ENCODE results near the gene C17orf67.
"Not testable (repeated sequence)": the region's sequence is repeated elsewhere in the genome, so short reads cannot be mapped to it uniquely, and the experiment has no call there.

Gene C17orf67

DNA sequence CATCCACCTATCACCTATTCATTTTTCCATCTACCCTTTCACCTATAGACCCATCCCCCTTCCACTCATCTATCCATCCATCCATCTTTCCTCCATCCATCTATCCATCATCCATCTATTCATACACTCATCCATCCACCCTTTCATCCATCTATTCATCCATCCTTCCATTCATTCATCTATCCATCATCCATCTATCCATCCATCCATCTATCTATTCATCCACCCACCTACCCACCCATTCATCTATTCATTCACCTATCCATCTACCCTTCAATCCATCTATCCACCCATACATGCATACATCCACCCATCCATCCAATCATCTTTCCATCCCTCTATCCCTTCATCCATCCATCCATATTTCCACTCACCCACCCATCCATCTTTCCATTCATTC is 63.3 kb downstream of the C17orf67 start:
- DNase-seq = no peak

DNA sequence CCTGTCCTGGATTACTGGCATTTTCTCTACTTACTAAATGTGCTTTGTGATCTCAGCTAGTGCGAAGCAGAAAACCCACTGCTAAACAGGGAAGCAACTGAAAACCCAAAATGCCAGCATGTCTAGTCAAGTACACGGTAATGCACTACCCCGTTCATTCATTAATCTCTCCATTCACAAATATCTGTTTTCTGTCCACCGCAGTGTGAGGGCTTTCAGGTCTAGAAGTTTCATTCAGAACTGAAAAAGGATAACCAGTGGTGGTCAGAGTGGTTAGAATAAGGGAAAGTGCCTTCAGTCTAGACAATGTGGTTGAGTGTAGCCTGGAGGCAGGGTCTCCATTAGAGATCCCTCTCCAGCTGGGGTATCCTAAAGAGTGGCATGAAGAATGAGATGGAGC is 68.3 kb downstream of the C17orf67 start:
- DNase-seq = no peak

DNA sequence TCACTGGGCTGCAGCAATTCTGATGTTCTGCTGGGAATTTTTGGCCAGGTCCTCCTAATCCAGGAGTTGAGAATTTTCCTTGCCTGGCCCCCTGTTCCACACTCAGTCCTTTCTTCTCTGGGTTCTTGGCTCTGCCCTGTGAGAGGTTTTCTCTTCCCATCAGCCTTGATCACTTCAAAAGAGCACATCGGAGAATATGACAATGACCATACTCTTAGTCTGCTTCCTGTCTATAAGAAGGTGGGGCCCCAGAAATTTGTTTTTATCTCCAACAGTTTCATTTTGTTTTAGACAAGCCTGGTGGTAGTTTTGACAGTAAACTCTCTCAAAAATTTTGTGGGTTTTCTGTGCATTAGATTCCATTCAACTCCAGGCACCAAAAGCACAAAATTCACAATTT is 70.7 kb downstream of the C17orf67 start:
- DNase-seq = no peak

DNA sequence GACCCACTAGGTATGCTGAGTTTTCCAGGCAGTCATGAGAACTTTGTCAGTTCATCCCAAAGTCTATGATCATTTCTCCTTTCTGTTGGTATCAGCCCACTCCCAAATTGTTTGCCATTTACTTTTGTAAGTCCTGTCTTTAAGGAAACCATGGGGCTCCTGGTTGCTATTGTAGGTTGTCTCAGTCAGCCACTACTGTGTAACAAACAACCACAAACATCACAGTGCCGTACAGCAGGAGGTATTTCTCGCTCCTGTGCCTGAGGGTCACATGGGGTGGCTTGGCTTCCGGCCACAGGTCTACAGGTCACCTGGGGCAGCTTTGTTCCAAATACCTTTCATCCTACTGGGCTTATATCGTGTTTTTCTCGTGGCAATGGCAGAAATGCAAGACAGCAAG is 71.6 kb downstream of the C17orf67 start:
- no peak for DNase-seq

DNA sequence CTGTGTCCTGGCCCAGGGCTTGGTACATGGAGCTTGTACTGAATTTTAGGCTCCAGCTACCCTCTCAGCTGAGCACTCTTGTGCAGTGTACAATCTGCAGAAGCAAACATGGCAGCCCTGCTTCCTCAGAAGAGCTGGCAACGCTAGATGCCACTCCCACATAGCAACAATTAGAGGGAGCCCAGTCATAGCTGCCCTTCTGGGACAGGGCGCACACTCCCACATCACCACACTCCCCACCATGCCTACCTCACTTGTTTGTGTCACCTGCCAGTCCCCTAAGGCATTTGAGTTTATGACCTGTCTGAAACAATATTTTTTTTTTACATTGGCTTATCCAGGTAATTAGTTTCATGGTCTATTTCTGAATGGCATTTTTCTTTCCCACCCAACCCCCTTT is 72.3 kb downstream of the C17orf67 start:
- DNase-seq = no peak

DNA sequence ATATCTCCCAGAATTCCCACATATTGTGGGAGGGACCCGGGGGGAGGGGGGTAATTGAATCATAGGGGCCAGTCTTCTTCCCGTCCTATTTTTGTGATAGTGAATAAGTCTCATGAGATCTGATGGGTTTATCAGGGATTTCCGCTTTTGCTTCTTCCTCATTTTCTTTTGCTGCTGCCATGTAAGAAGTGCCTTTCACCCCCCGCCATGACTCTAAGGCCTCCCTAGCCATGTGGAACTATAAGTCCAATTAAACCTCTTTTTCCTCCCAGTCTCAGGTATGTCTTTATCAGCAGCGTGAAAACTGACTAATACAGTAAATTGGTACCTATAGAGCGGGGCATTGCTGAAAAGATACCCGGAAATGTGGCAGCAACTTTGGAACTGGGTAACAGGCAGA is 76.1 kb downstream of the C17orf67 start:
- not testable (repeated sequence) for DNase-seq

DNA sequence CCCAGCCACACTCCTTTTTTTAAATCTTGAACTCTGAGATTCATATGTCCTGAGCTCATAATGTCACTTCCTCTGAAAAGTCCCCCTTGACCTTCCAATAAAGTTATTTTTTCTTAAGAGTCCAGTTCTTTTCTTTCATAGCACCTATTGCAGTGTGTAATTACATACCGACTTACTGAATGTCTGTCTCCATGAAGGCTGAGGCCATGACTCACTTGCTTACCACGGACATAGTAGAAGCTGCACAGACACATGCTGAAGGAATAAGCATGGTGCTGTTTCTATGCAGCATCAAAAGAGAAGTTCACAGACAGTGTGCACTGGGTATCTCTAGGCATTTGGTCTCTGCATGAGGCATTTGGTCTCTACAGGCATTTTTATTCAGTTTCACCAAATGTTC is 77.2 kb downstream of the C17orf67 start:
- no peak for DNase-seq

DNA sequence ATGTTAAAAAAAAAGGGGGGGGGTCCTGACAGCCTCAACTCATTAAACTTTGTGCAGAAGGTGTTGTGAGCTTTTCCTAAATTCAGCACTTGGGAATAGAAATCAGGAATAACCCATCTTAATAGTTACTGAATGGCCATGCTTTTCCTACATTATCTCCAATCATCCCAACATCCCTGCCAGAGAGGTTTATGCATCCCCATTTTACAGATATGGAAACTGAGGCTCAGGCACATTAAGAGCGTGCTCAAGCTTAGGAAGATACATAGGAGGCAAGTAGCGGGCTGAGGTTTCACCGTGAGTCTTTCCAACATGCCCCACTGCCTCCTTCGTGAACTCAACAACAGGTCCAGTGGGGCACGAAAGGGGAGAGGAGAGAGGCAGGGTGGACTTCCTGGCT is 78.4 kb downstream of the C17orf67 start:
- no peak for DNase-seq

DNA sequence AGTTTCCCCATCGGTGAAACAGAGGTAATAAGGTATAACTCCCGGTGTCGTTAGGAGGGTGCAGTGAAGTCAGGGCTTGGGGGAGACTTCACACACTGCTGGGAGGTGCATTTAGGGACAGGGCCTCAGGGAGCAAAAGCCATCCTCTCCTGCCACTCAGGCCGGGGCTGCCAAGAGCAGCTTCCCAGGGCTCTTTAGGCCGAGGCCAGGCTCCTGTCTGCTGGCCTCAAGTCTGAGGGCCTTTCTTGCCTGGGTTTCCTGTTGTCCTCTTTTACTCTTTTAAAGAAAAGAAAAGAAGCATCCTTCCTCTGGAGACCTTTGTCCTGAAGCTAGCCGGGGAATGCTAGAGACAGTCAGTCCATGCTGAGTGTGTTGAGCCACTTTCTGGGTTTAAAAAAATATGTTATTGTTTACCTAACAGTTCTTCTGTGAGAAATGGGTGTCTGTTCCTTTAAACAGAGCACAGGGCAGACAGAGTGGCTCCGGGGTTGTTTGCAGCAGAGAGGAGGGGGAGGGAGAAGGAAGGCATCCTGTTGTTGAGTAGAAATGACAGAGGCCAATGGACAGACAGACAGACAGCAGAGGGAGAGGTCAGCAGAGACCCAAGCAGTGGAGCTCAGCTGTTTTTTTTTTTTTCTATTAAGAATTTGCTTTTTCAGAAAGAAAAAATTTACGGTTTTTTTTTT is 79.1 kb downstream of the C17orf67 start:
- no peak for DNase-seq

DNA sequence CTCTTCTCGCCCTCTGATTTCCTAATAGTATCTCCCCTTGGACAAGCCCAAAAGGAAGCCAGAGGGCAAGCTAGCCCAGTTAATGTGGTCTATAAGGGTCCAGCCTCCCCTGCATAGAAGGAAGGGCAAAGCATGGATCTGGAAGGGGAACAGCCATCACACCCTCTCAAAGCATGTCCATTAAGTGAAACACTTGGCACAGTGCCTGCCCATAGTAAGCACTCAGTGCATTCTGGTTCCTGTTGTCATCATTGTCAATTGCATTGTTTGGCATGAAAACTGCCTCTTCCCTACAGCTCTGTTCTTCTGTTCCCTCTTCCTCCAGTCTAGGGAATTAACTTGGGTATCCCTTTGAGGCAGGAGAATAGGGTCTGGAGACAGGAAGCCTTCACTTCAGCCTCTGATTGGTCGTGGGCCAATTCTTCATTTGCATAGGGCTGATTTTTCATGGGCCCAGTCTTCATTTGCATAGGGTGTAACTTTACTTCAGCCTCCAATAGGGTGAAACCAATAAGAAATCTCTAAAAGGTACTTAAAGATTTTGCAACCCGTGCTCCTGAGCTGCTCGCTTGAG is 81.4 kb downstream of the C17orf67 start:
- no peak for DNase-seq

DNA sequence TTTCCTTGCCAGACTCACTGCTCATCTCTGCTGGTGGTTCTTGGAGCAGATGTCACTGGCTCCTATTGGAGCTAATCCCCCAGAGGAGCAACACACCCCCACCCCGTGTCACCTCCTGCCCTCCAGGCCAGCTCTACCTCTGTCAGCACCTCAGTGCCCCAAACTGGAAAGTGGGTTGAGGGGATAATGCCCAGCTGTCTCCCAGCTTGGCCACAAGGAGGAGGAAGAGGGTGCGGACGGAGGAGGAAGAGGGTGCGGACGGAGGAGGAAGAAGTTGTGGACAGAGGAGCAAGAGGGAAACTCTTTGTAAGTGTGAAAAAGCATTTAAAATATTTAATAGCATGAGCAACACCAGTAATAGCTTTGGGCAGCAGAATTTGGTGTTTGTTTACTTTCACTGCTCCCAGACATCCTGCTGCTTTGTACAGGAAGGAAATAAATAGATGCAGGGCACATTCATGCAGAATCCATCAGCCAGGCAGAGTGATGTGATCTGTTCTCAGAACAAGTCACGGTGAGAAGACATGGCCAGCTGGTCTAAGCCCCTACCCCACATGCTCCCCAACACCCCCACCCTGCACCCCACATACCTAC is 82.5 kb downstream of the C17orf67 start:
- DNase-seq = no peak

DNA sequence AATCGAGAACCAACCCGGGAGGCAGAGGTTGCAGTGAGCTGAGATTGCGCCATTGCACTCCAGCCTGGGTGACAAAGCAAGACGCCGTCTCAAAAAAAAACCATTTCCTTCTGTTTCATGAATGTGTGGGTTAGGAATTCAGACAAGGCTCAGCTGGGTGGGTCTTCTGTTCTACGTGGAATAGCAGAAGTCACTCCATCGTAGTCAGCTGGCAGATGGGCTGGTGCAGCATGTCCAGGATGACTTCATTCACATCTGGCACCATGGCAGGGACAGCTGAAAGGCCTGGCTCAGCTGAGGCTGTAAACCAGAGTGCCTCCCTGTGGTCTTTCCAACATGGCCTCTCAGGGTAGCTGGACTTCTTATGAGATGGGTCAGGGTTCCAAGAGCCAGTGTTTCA is 89.0 kb downstream of the C17orf67 start:
- DNase-seq = no peak

DNA sequence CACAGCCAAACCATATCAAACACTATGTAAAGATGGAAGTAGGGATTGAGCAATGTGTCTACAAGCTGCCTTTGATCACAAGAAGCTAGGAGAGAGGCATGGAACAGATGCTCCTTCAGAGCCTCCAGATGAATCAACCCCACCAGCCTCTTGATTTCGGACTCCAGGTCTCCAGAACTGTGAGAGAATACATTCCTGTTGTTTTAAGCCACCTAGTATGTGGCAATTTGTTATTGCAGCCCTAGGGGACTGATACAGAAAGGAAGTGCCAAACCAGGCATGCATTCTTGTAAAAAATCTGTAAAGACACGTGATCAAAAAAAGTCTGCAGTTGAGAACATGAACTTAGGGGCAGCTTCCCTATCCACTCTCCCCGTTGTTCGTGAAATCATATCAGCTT is 91.1 kb downstream of the C17orf67 start:
- DNase-seq = no peak
